H1 (cell line): ENCODE measurements around the gene LY86. TPM values are rescaled to one million over a fixed set of nuclear protein-coding genes. Genes with fewer than 3 reads are reported as not detected.

Experiments used
- KDM4A ChIP-seq: IDR thresholded peaks from one replicate; pipeline ENCODE4 v1.7.1; 2012; ENCODE audit warnings: low read depth, mild to moderate bottlenecking, moderate library complexity, low read length, inconsistent platforms; ENCODE audit not compliant: severe bottlenecking
- KDM5A ChIP-seq: fragments of 200-600 bp; IDR thresholded peaks from 2 replicates; pipeline ENCODE4 v1.7.1; 2012; ENCODE audit warnings: mild to moderate bottlenecking, low read length, inconsistent platforms, mixed read lengths
- RBBP5 ChIP-seq: IDR thresholded peaks from 2 replicates; pipeline ENCODE4 v1.7.1; 2012; ENCODE audit warnings: low read depth, mild to moderate bottlenecking, inconsistent platforms, low read length, moderate library complexity, borderline replicate concordance
- SIN3A ChIP-seq, 2 experiments: IDR thresholded peaks in 1 of 2; conservative IDR thresholded peaks in 1 of 2; 2 replicates each; pipeline ENCODE4 v1.6.1; 2011 to 2012; ENCODE audit warnings: low read length in 2 of 2, improper control_type of control experiment in 1 of 2, low read depth in 1 of 2, mild to moderate bottlenecking in 1 of 2
- polyA plus RNA-seq, 7 experiments: library from polyadenylated mRNA; depleted of rRNA in 3 of 7; stranded (reverse) in 5 of 7; unstranded in 2 of 7; fragments of >200 nt in 5 of 7; fragments of 200-250 nt in 2 of 7; gene quantifications; 1 replicate in 5 of 7; 2 replicates in 1 of 7; 4 replicates in 1 of 7; pipeline versions ENCODE4 v1.2.1 to v1.2.3, GENCODE V29; 2011 to 2013; ENCODE audit warnings: missing spikeins in 2 of 7, mixed read lengths in 2 of 7
- total RNA-seq: library from RNA; stranded (reverse); fragmentation: NEBNext Ultra II Directional; extraction: Animal tissue kit (Norgen Biotek cat#: 25700); gene quantifications from 2 replicates; pipeline ENCODE4 v1.2.1, GENCODE V29; 2021

Gene LY86
- total and polyA plus RNA-seq, 2 of the 8 experiments (the other 6 are each of a cell fraction or from before 2014, with no cell fraction given), result not detected

- TF ChIP-seq RBBP5 (no peak), KDM4A (no peak), SIN3A (conservative IDR thresholded peaks at IDR 0.05 in 1 of 2, IDR thresholded peaks at IDR 0.05 in 1 of 2; ENCODE audit: low read depth in 1 of 2, low read length in 2 of 2) (no peak), KDM5A (no peak)
- TF ChIP-seq, all 59 proteins: peak for 0
Measured at GRCh38 chr6:6678185-6678671, 89.7 kb downstream of the LY86 start (continued).
